Germinal center (tissue), 1 donor: ENCODE data around the gene TPM1.
"Not testable (repeated sequence)": the region's sequence is repeated elsewhere in the genome, so short reads cannot be mapped to it uniquely, and the experiment has no call there.

ENCODE experiments used
- DNase-seq: peaks from one replicate; pipeline ENCODE4 v3.0.0; 2012; ENCODE audit warnings: mixed read lengths, low spot score

TPM1 gene

DNA sequence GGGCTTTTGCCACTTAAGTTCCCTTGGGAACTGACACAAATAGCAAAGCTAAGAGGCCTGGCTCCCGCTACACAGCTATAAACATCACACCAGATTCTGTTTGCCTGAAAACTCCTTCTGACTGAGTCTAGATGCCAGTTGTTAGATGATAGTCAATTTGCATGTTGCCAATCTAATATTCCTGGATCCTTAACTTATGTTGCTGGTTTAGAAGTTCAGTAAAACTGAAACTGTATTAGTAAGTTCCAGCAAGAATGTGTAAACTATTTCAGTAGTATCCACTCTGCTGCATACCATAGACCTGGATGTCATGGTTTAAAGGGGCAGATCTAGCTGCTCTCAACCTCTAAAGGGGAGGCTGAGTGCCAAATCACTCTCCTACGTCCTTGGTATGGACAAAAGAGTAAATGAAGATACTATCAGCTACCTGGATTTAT lies 52.0 kb downstream of the TPM1 start:
- DNase-seq = no peak

DNA sequence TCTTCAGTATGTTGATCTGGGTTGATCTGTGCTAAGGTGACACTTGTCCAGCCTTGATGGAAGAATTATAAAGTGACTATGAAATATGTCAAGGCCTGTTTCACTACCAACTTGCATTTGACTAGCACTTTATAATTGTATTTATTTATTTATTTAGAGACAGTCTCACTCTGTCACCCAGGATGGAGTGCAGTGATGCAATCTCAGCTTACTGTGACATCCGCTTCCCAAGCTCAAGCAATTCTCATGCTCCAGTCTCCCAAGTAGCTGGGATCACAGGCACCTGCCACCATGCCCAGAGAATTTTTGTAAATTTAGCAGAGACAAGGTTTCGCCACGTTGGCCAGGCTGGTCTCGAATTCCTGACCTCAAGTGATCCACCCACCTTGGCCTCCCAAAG lies 53.6 kb downstream of the TPM1 start:
- DNase-seq = no peak

DNA sequence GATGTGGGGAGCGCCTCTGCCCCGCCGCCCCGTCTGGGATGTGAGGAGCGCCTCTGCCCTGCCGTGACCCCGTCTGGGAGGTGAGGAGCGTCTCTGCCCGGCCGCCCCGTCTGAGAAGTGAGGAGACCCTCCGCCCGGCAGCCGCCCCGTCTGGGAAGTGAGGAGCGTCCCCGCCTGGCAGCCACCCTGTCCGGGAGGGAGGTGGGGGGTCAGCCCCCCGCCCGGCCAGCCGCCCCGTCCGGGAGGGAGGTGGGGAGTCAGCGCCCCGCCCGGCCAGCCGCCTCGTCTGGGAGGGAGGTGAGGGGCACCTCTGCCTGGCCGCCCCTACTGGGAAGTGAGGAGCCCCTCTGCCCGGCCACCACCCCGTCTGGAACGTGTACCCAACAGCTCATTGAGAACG lies 56.4 kb downstream of the TPM1 start:
- DNase-seq = not testable (repeated sequence)

DNA sequence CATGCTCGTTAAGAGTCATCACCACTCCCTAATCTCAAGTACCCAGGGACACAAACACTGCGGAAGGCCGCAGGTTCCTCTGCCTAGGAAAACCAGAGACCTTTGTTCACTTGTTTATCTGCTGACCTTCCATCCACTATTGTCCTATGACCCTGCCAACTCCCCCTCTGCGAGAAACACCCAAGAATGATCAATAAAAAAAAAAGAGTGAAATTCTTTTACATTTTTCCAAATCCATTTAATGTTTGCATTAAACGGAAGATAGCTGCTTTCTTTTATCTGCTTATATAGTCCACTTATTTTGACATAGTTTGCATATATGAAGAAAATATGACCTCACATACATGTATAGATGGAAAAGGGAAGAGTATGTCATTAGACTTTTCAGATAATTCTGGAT lies 57.0 kb downstream of the TPM1 start:
- not testable (repeated sequence) for DNase-seq

DNA sequence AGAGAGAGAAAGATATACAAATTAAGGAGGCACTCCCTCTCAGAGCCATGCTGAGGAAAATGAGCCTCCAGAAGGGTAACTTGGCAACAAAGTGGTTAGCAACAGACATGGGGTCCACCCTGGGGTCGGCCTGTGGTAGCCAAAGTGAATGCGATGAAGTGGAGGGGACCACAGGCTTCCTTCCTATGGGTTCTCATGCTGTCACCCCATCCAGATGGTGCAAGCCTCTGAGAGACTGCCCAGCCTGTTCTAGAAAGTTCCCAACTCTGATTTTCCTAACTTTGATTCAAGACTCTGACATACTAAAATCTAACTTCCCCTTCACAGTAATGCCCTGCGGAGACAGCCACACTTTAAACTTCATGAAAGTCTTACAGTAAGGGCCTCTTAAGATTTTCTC lies 60.9 kb downstream of the TPM1 start:
- DNase-seq = no peak

DNA sequence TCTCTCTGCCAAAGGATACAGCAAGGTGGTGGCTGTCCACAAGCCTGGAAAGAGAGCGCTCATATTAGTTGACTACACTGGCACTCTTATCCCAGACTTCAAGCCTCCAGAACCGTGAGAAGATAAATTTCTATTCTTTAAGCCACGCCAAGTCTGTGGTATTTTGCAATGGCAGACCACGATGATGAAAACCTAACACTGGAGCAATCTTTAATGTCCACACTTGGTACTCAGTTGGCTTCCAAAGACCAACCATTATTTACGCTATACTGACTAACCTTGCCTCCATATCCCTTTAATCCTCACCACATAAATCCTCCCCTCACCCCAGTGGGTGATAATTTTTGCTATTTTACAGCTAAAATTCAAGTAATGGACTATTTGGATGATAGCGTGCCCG lies 62.2 kb downstream of the TPM1 start:
- no peak for DNase-seq

DNA sequence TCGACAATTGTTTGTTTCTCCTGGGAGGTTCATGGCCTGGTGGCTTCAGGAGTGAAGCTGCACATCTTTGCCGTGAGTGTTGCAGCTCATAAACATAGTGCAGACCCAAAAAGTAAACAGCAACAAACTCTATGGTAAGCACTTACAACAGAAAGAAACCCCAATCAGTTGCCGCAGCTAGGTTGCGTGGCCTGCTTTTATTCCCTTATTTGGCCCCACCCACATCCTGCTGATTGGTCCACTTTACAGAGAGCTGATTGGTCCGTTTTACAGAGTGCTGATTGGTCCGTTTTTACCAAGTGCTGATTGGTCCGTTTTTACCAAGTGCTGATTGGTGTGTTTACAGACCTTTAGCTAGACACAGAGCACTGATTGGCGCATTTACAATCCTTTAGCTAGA lies 62.8 kb downstream of the TPM1 start:
- not testable (repeated sequence) for DNase-seq

DNA sequence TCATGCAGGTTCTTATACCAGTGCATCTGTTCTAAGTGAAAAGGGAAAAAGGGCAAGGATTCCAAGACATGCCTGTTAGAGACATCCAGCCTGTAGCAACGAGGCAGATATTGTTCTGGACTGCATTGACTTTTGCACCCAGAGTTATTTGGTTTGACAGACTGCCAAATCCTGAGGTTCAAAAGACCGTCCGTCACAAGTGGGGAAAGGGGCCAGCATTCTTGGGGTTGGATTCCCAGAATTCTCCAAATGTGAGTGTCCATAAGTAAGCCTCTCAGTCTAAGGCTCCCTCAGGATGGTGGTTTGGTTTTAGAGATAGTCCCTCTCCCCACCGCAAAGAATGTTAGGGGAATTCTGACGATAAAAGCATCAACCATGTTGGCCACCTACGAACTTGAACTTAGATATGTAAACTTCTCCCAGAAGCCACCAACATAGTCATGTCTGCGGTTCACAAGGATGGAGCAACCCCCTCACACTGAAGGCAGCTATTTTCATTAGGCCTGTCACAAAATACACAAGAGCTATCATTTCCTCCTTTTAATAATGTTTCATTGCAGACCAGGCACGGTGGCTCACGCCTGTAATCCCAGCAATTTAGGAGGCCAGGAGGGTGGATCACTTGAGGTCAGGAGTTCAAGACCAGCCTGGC lies 65.5 kb downstream of the TPM1 start:
- DNase-seq = no peak

DNA sequence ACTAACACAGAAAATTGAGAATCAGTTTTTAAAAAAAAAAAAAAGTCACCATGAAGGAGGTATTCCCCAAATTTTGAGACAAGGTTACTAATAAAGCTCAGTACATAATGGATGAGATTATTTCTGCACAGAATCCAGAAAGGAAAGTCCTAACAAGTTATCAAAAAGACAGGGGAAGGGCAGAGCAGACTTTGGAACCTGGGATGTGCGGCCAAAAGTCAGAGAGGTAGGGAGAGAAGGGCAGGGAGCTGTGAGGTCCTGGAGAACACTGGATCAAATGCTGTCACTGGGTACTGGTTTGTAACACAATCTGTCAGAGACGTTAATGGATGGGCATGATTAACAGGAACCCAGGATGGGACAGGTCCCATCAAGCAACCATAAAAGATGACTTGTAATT lies 67.0 kb downstream of the TPM1 start:
- no peak for DNase-seq

DNA sequence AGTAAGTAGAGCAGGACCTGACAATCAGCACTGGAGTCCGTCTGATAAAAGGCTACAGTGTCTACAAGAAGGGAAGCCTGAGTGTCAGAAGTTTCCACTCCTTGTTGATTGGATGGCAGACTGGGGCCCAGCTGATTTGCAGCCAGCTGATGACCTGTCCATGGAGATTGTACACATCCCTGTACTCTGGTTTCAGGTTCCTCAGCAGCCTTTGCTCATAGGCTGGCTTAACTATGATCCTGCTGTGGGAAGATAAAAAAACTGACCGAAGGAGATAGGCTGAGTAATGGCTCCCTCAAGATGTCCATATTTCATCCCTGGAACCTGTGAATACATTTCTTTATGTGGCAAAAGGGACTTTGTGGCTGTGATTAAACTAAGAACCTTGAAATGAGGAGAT lies 67.4 kb downstream of the TPM1 start:
- DNase-seq = no peak

DNA sequence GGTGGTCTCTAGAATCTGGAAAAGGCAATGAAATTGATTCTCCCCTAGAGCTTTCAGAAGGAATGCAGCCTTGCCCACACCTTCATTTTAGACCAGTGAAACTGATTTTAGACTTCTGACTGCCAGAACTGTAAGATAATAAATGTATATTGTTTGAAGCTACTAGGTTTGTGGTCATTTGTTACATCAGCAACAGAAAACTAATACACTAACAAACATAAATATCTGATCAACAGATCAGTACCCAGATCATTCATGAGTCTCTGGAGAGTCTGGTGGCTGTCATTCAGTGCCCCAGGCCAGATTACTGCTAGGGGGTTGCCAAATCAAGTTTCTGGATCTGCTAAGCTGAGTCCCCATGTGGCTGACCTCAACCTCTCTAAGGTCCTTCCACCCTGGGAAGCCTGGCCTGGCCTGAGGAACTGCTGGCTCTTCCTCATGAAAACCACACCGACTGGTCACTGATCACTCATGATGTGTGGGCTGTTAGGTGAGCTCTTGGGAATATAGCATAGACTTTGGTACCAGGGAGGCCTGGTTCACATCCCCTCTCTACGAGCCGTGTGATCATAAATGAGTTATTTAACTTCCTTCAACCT lies 68.0 kb downstream of the TPM1 start:
- DNase-seq = no peak

DNA sequence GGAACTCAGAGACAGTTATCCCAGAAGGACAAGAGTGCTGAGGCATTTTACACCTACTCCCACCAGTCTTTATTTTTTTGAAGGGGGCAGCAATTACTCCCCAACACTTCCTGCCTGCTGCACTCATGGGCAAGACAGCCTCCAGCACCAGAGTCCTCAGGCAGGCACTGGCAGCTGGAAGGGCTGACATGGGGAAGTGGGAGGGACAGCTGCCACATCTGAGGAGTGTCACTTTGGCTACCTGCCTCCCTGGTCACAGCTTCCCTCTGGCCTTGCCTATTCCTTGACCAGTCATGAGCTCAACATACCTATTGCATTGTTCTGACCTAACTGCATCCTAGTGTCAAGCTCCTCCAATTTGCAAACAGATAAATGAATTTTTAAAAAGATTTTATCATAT lies 68.9 kb downstream of the TPM1 start:
- no peak for DNase-seq

DNA sequence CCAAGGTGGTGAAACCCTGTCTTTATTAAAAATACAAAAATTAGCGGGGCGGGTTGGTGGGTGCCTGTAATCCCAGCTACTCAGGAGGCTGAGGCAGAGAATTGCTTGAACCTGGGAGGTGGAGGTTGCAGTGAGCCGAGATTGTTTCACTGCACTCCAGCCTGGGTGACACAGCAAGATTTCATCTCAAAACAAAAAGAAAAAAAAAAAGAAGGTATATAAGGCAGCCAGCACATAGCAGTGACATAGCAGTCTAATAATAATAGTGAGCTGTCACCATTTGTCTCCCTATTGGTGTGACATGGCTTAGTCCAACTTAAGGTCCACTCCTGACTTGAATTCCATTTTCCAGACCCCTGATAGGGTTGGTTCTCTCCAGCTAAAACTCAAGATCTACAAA lies 70.3 kb downstream of the TPM1 start:
- DNase-seq = no peak

DNA sequence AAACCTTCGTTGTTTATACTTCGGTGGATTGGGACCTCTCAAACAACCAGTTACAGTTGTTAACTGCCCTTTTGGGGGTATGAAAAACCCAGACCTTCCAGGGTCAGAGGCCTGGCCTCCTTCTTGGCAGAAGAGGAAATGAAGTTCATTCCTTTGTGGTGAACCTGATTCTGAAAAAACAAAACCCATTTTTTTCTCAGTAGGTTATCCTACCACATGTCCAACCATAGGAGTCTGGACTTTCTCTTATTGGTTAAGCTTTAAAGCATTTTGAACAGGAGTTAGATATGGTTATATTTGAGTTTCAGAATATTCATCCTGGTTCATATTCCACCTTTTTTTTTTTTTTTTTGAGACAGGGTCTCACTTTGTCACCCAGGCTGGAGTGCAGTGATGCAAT lies 71.9 kb downstream of the TPM1 start:
- DNase-seq = no peak
